GM21825 (cell line): ENCODE measurements around the gene CCDC137.

ENCODE experiments used
- ATAC-seq: cut with Tn5 transposase; IDR thresholded peaks from one replicate; pipeline ENCODE4 v1.9.1; 2021; ENCODE audit warnings: mild to moderate bottlenecking, moderate library complexity; ENCODE audit not compliant: unreplicated experiment

Gene CCDC137

GRCh38 chr17:81714412-81715106 lies 48.0 kb downstream of the CCDC137 start:
- ATAC-seq = no peak

GRCh38 chr17:81715107-81715871 lies 48.8 kb downstream of the CCDC137 start:
- ATAC-seq = no peak

GRCh38 chr17:81715872-81716673 lies 49.5 kb downstream of the CCDC137 start:
- no peak for ATAC-seq

GRCh38 chr17:81716674-81716996 lies 50.1 kb downstream of the CCDC137 start:
- no peak for ATAC-seq

- no peak for ATAC-seq
Observed at GRCh38 chr17:81717049-81717765, 50.7 kb downstream of the CCDC137 start.

GRCh38 chr17:81717766-81718089 lies 51.2 kb downstream of the CCDC137 start:
- ATAC-seq = no peak

GRCh38 chr17:81719410-81720266 lies 53.1 kb downstream of the CCDC137 start:
- ATAC-seq = no peak

- ATAC-seq = no peak
Observed at GRCh38 chr17:81720267-81721071, 53.9 kb downstream of the CCDC137 start.

- no peak for ATAC-seq
Observed at GRCh38 chr17:81722184-81723120, 55.9 kb downstream of the CCDC137 start.
